Endothelial cell of umbilical vein (primary cell): ENCODE measurements around the gene HCST. TPM values are rescaled to one million over a fixed set of nuclear protein-coding genes. Genes with fewer than 3 reads are reported as not detected.

Experiments used
- BruUV-seq: library from RNA; stranded (reverse); fragments of 400-500 nt; replicated peaks from 2 replicates; lab custom pipeline; 2021; lab: Mats Ljungman, UMichigan
- CTCF ChIA-PET: fragments of 300-600, 350-600 bp; sonication (Branson Sonifier 250); formaldehyde crosslinking; loops from one replicate; lab custom pipeline; 2021; ENCODE audit warnings: antibody characterized with exemption, inconsistent platforms; lab: Charles Lee
- POLR2A ChIA-PET: fragments of 300-600, 350-600 bp; sonication (Branson Sonifier 250); formaldehyde crosslinking; loops from one replicate; lab custom pipeline; 2021; ENCODE audit warnings: antibody characterized with exemption, inconsistent platforms; lab: Charles Lee
- DNase-seq: peaks from one replicate; pipeline ENCODE4 v3.0.0-alpha.2; 2011; ENCODE audit warnings: low read depth, low spot score
- FAIRE-seq: peaks from 2 replicates; lab custom pipeline; 2011; peaks lifted over from hg19 to GRCh38; lab: Jason Lieb, UNC
- H2AFZ ChIP-seq: 2 replicates; pipeline ENCODE4 v1.6.0; 2012; ENCODE audit warnings: low read depth, low read length, control low read depth, inconsistent platforms
- H3K27ac ChIP-seq: 2 replicates; pipeline ENCODE4 v1.5.1; 2011; ENCODE audit warnings: low read depth, mild to moderate bottlenecking, control low read depth, low read length, moderate library complexity; ENCODE audit not compliant: insufficient read depth
- H3K27me3 ChIP-seq, 2 experiments: 2 replicates each; pipeline versions ENCODE4 v1.6.0 to v1.6.1; 2011; ENCODE audit warnings: low read length in 2 of 2, mixed read lengths in 1 of 2; ENCODE audit not compliant: control insufficient read depth in 2 of 2, insufficient read depth in 2 of 2
- H3K36me3 ChIP-seq, 2 experiments: 2 replicates in 1 of 2; 3 replicates in 1 of 2; pipeline ENCODE4 v1.5.1; 2011; ENCODE audit warnings: low read length in 2 of 2, mild to moderate bottlenecking in 1 of 2, moderate library complexity in 1 of 2; ENCODE audit not compliant: control insufficient read depth in 2 of 2, insufficient read depth in 2 of 2; ENCODE audit errors: extremely low read depth in 1 of 2
- H3K4me1 ChIP-seq: 3 replicates; pipeline ENCODE4 v1.5.1; 2011; ENCODE audit warnings: mild to moderate bottlenecking, low read length; ENCODE audit not compliant: control insufficient read depth, insufficient read depth; ENCODE audit errors: extremely low read depth
- H3K4me2 ChIP-seq: 2 replicates; pipeline ENCODE4 v1.6.1; 2011; ENCODE audit warnings: low read length, control low read depth, mixed read lengths; ENCODE audit not compliant: insufficient read depth
- H3K4me3 ChIP-seq, 3 experiments: fragments of 200-600 bp in 1 of 3; sonication (generic), shearing (Covaris generic) in 1 of 3; replicated peaks in 1 of 3; 2 replicates each; pipeline ENCODE4 v1.5.1; 2011 to 2016; ENCODE audit warnings: control low read depth in 3 of 3, low read length in 3 of 3, mild to moderate bottlenecking in 2 of 3, inconsistent platforms in 1 of 3, low read depth in 1 of 3, moderate library complexity in 1 of 3; ENCODE audit not compliant: insufficient read depth in 1 of 3
- H3K79me2 ChIP-seq: 2 replicates; pipeline ENCODE4 v1.6.0; 2012; ENCODE audit warnings: low read length, inconsistent platforms; ENCODE audit not compliant: control insufficient read depth, insufficient read depth
- H3K9ac ChIP-seq: replicated peaks from 2 replicates; pipeline ENCODE3; 2011; ENCODE audit warnings: low read length, control low read depth; ENCODE audit not compliant: insufficient read depth; ENCODE audit errors: extremely low read depth
- H3K9me1 ChIP-seq: replicated peaks from 3 replicates; pipeline ENCODE4 v1.6.0; 2011; ENCODE audit warnings: mild to moderate bottlenecking, low read length; ENCODE audit not compliant: control insufficient read depth, insufficient read depth; ENCODE audit errors: extremely low read depth
- H3K9me3 ChIP-seq: replicated peaks from 2 replicates; pipeline ENCODE4 v1.5.1; 2012; ENCODE audit warnings: low read length, inconsistent platforms; ENCODE audit not compliant: control insufficient read depth, insufficient read depth
- H4K20me1 ChIP-seq: replicated peaks from 2 replicates; pipeline ENCODE3; 2011; ENCODE audit warnings: mild to moderate bottlenecking, low read length; ENCODE audit not compliant: control insufficient read depth, insufficient read depth; ENCODE audit errors: extremely low read depth
- CTCF ChIP-seq, 2 donors: IDR thresholded peaks; 1 replicate in 1 of 2; 2 replicates in 1 of 2; pipeline ENCODE4 v1.5.1; 2011; ENCODE audit warnings: low read length in 2 of 2, mild to moderate bottlenecking in 2 of 2, moderate library complexity in 2 of 2, control low read depth in 1 of 2, inconsistent platforms in 1 of 2, low read depth in 1 of 2; ENCODE audit not compliant: insufficient read depth in 1 of 2; ENCODE audit errors: extremely low read depth in 1 of 2
- EZH2 ChIP-seq: IDR thresholded peaks from 2 replicates; pipeline ENCODE4 v1.6.1; 2012; ENCODE audit warnings: borderline replicate concordance, low read depth, mild to moderate bottlenecking, moderate library complexity, low read length, inconsistent platforms; ENCODE audit not compliant: severe bottlenecking
- FOS ChIP-seq: IDR thresholded peaks from 2 replicates; pipeline ENCODE4 v1.6.1; 2011; ENCODE audit warnings: mild to moderate bottlenecking, low read length, moderate library complexity, borderline replicate concordance; ENCODE audit not compliant: insufficient read depth
- GATA2 ChIP-seq: IDR thresholded peaks from 2 replicates; pipeline ENCODE4 v1.7.0; 2011; ENCODE audit warnings: low read depth, mild to moderate bottlenecking, moderate library complexity, mixed read lengths, low read length; ENCODE audit not compliant: insufficient read length, insufficient read depth
- MAX ChIP-seq: IDR thresholded peaks from 2 replicates; pipeline ENCODE4 v1.6.1; 2011; ENCODE audit not compliant: insufficient read depth, insufficient read length
- MYC ChIP-seq: IDR thresholded peaks from one replicate; pipeline ENCODE4 v1.6.1; 2011; ENCODE audit warnings: mild to moderate bottlenecking, low read depth, low read length
- POLR2A ChIP-seq: IDR thresholded peaks from 2 replicates; pipeline ENCODE4 v1.6.1; 2012; ENCODE audit warnings: low read depth, mild to moderate bottlenecking, control low read depth, low read length
- POLR2AphosphoS5 ChIP-seq: IDR thresholded peaks from 2 replicates; pipeline ENCODE4 v1.6.1; 2012; ENCODE audit warnings: low read depth, mild to moderate bottlenecking, control low read depth, low read length, moderate library complexity; ENCODE audit not compliant: insufficient read depth
- dilution Hi-C: fragments of 300-500 bp; cut with MboI; formaldehyde crosslinking; loops from one replicate; pipeline ENCODE4 v1.15.0; 2019; ENCODE audit warnings: low sequenced_read_pairs; ENCODE audit not compliant: extremely low pct_ligation_motif_present
- intact Hi-C: fragments of 100-400 bp; cut with micrococcal nuclease; formaldehyde crosslinking; loops from one replicate; pipeline ENCODE4 v1.10.0; 2022
- polyA plus RNA-seq, 4 experiments: library from polyadenylated mRNA; depleted of rRNA in 3 of 4; stranded (reverse) in 3 of 4; unstranded in 1 of 4; fragments of >200 nt; gene quantifications; 2 replicates each; pipeline versions ENCODE4 v1.2.1 to v1.2.3, GENCODE V29; 2011 to 2012; ENCODE audit warnings: missing spikeins in 1 of 4
- total RNA-seq: library from RNA; stranded (reverse); gene quantifications from 2 replicates; pipeline ENCODE4 v1.2.3, GENCODE V29; 2021

The HCST gene
- total and polyA plus RNA-seq, 2 donors (not counting 3 experiments of a cell fraction or from before 2014, with no cell fraction given), result not detected

DNA sequence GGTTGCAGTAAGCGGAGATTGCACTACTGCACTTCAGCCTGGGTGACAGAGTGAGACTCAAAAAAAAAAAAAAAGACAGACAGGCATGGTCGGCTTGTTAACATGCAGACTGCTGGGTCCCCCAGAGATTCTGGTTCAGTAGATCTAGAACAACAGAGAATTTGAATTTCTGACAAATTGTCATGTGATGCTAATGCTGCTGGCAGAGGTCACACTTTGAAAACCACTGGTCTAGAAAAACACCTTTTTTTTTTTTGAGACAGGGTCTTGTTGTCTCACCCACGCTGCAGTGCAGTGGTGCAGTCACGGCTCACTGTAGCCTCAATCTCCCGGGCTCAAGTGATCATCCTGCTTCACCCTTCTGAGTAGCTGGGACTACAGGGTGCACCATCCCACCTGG lies 26.2 kb downstream of the HCST start:
- DNase-seq (no peak), FAIRE-seq (no peak)
- Histone ChIP-seq H3K9me1 (no peaks in the 10 kb centered on the region), H3K27ac (no peak overlapping the region), H3K9me3 (no peaks in the 10 kb centered on the region), H3K79me2 (no peaks in the 10 kb centered on the region), H2AFZ (no peak overlapping the region), H3K4me3 (no peak overlapping the region), H3K27me3 (peaks cover 0 to 2% of the 10 kb centered on the region in 2 experiments), H3K4me1 (peaks cover 5% of the 10 kb centered on the region), H3K36me3 (no peaks in the 10 kb centered on the region), H4K20me1 (no peaks in the 10 kb centered on the region), H3K9ac (no peak overlapping the region), H3K4me2 (no peak overlapping the region)
- ChIA-PET POLR2A (no interaction called here), CTCF (no interaction called here)
- intact Hi-C loops, result no loop called here
- no peak for TF ChIP-seq FOS
- TF ChIP-seq POLR2A, result no peak
- no peak for TF ChIP-seq MAX
- TF ChIP-seq MYC, result no peak
- no peak for TF ChIP-seq EZH2
- no peak for TF ChIP-seq CTCF (IDR thresholded peaks at IDR 0.05; ENCODE audit: extremely low read depth in 1 of 2, insufficient read depth in 1 of 2, low read depth in 1 of 2, low read length in 2 of 2)
- no peak for TF ChIP-seq GATA2
- no peak for TF ChIP-seq POLR2AphosphoS5
- no TSS peak for BruUV-seq
- dilution Hi-C loops, result no loop called here
